Neural progenitor cell (in vitro differentiated cells): ENCODE measurements around the gene IGF2BP1. TPM values are rescaled to one million over a fixed set of nuclear protein-coding genes. Genes with fewer than 3 reads are reported as not detected.

Source experiments
- DNase-seq: peaks from one replicate; pipeline ENCODE4 v3.0.0-alpha.2; 2016; ENCODE audit warnings: low spot score
- H2AFZ ChIP-seq: fragments of 200-600 bp; sonication (generic); replicated peaks from 2 replicates; pipeline ENCODE4 v1.6.1; 2016; ENCODE audit warnings: antibody characterized with exemption
- H3F3A ChIP-seq: fragments of 200-600 bp; sonication (generic); 2 replicates; pipeline ENCODE4 v1.6.1; 2016; ENCODE audit warnings: antibody characterized with exemption, low read depth
- H3K27ac ChIP-seq: fragments of 200-600 bp; sonication (generic); 2 replicates; pipeline ENCODE4 v1.5.1; 2016; ENCODE audit warnings: mild to moderate bottlenecking
- H3K27me3 ChIP-seq: fragments of 200-600 bp; sonication (generic); 2 replicates; pipeline ENCODE4 v1.6.1; 2016; ENCODE audit warnings: mild to moderate bottlenecking, moderate library complexity
- H3K36me3 ChIP-seq: fragments of 200-600 bp; sonication (generic); 2 replicates; pipeline ENCODE4 v1.5.1; 2016
- H3K4me1 ChIP-seq: fragments of 200-600 bp; sonication (generic); 2 replicates; pipeline ENCODE4 v1.6.1; 2016; ENCODE audit warnings: mixed run types
- H3K4me2 ChIP-seq: fragments of 200-600 bp; sonication (generic); 2 replicates; pipeline ENCODE4 v1.6.1; 2016
- H3K4me3 ChIP-seq: fragments of 200-600 bp; sonication (generic); 2 replicates; pipeline ENCODE4 v1.5.1; 2016
- H3K79me2 ChIP-seq: fragments of 200-600 bp; sonication (generic); 2 replicates; pipeline ENCODE4 v1.6.1; 2016; ENCODE audit warnings: low read depth
- H3K9ac ChIP-seq: fragments of 200-600 bp; sonication (generic); 2 replicates; pipeline ENCODE4 v1.6.1; 2016
- H3K9me3 ChIP-seq: fragments of 200-600 bp; sonication (generic); 2 replicates; pipeline ENCODE4 v1.5.1; 2016; ENCODE audit warnings: low read depth
- H4K20me1 ChIP-seq: fragments of 200-600 bp; sonication (generic); 2 replicates; pipeline ENCODE4 v1.6.1; 2016; ENCODE audit warnings: low read depth
- H3K27ac Mint-ChIP-seq: 3 replicates; pipeline ENCODE4 v1.8.0; 2021; ENCODE audit warnings: mixed read lengths
- H3K27me3 Mint-ChIP-seq: 2 replicates; pipeline ENCODE4 v1.8.0; 2022; ENCODE audit warnings: low read depth, mild to moderate bottlenecking, inconsistent platforms, moderate library complexity, mixed read lengths; ENCODE audit not compliant: insufficient read depth
- H3K36me3 Mint-ChIP-seq: 3 replicates; pipeline ENCODE4 v1.8.0; 2021; ENCODE audit warnings: mixed read lengths
- H3K4me1 Mint-ChIP-seq: 3 replicates; pipeline ENCODE4 v1.8.0; 2021; ENCODE audit warnings: mixed read lengths
- H3K4me3 Mint-ChIP-seq: 3 replicates; pipeline ENCODE4 v1.8.0; 2021; ENCODE audit warnings: mild to moderate bottlenecking, moderate library complexity, mixed read lengths
- H3K9me3 Mint-ChIP-seq: 3 replicates; pipeline ENCODE4 v1.8.0; 2020; ENCODE audit warnings: mixed read lengths
- EZH2 ChIP-seq: fragments of 200-600 bp; sonication (generic); IDR thresholded peaks from 2 replicates; pipeline ENCODE4 v1.6.1; 2017; ENCODE audit warnings: antibody characterized with exemption, mild to moderate bottlenecking, moderate library complexity
- EZH2phosphoT487 ChIP-seq: fragments of 200-600 bp; sonication (generic); IDR thresholded peaks from 2 replicates; pipeline ENCODE4 v1.6.1; 2017; ENCODE audit warnings: antibody characterized with exemption
- total RNA-seq: library from RNA; depleted of rRNA; stranded (reverse); fragments of >200 nt; gene quantifications from 2 replicates; pipeline ENCODE4 v1.2.3, GENCODE V29; 2015; ENCODE audit warnings: low replicate concordance
- TF ChIP-seq, protein P1 (sequence below): fragments of 200-600 bp; sonication (generic); IDR thresholded peaks from 2 replicates; pipeline ENCODE4 v1.5.1; 2017; ENCODE audit warnings: antibody characterized with exemption, mild to moderate bottlenecking

The IGF2BP1 gene
- total RNA-seq, 1 donor from 2014 or later: 129 TPM

DNA sequence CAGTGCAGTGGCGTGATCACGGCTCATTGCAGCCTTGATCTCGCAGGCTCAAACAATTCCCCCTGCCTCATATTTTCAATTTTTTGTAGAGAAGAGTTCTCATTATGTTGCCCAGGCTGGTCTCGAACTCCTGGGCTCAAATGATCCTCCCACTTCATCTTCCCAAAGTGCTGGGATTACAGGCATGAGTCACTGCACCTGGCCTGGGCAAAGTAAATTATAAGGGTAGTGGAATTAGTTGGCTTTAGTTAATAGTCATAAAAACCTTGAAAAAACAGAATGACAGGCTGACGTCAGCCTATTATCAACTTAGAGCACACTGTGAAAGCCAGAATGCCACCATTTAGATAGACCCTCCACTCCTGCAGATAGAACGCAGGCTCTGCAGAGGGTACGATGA is 91.9 kb downstream of the IGF2BP1 start:
- H3K27me3 Mint-ChIP-seq: peaks cover 4% of the 10 kb centered on the region
- no peaks in the 10 kb centered on the region for H3K36me3 ChIP-seq
- H3K4me1 Mint-ChIP-seq: peaks cover 10% of the 10 kb centered on the region
- H4K20me1 ChIP-seq: no peaks in the 10 kb centered on the region
- no peak overlapping the region for H3K27ac ChIP-seq
- no peak overlapping the region for H3K4me2 ChIP-seq
- H2AFZ ChIP-seq: no peak overlapping the region
- no peaks in the 10 kb centered on the region for H3F3A ChIP-seq
- H3K4me3 ChIP-seq: no peak overlapping the region
- H3K9me3 ChIP-seq: no peaks in the 10 kb centered on the region
- H3K9me3 Mint-ChIP-seq: no peaks in the 10 kb centered on the region
- no peaks in the 10 kb centered on the region for H3K79me2 ChIP-seq
- no peak overlapping the region for H3K9ac ChIP-seq
- H3K27ac Mint-ChIP-seq: no peak overlapping the region
- TF ChIP-seq, protein P1, sequence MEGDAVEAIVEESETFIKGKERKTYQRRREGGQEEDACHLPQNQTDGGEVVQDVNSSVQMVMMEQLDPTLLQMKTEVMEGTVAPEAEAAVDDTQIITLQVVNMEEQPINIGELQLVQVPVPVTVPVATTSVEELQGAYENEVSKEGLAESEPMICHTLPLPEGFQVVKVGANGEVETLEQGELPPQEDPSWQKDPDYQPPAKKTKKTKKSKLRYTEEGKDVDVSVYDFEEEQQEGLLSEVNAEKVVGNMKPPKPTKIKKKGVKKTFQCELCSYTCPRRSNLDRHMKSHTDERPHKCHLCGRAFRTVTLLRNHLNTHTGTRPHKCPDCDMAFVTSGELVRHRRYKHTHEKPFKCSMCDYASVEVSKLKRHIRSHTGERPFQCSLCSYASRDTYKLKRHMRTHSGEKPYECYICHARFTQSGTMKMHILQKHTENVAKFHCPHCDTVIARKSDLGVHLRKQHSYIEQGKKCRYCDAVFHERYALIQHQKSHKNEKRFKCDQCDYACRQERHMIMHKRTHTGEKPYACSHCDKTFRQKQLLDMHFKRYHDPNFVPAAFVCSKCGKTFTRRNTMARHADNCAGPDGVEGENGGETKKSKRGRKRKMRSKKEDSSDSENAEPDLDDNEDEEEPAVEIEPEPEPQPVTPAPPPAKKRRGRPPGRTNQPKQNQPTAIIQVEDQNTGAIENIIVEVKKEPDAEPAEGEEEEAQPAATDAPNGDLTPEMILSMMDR: no peak
- TF ChIP-seq EZH2phosphoT487 (no peak), EZH2 (no peak)
- H3K4me3 Mint-ChIP-seq: no peak overlapping the region
- DNase-seq: no peak
- H3K4me1 ChIP-seq: no peaks in the 10 kb centered on the region
- H3K27me3 ChIP-seq: no peaks in the 10 kb centered on the region
- no peaks in the 10 kb centered on the region for H3K36me3 Mint-ChIP-seq

DNA sequence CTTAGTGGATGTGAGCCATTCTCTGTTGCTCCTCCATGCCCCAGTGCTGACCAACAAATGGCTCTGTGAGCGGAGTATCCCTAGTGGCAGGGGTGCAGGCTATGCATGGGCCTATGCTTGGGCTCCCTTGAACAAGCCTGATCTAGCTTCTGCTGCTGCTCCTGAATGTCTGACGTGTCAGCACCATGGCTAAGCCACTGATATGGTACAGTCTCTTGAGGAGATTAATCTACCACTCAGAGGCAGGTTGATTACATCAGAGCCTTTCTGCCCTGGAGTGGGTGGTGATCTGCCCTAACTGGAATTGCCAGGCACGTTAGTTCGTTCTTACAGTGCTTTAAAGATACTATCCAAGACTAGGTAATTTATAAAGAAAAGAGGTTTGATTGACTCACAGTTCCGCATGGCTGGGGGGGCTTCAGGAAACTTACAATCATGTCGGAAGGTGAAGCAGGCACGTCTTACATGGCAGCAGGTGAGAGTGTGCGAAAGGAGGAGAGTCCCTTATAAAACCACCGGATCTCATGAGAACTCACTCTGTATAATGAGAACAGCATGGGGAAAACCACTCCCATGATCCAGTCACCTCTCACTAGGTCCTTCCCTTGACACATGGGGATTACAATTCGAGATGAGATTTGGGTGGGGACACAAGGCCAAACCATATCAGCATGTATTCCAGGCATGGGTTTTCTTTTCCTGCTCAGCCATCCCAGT is 93.9 kb downstream of the IGF2BP1 start:
- Histone ChIP-seq H3K9ac (no peak overlapping the region), H3K27ac (no peak overlapping the region), H3K4me2 (no peak overlapping the region), H3K4me3 (no peak overlapping the region), H3K36me3 (no peaks in the 10 kb centered on the region), H2AFZ (no peak overlapping the region), H3F3A (no peaks in the 10 kb centered on the region), H3K27me3 (no peaks in the 10 kb centered on the region), H3K4me1 (no peaks in the 10 kb centered on the region), H3K9me3 (no peaks in the 10 kb centered on the region), H4K20me1 (no peaks in the 10 kb centered on the region), H3K79me2 (no peaks in the 10 kb centered on the region)
- H3K36me3 Mint-ChIP-seq: no peaks in the 10 kb centered on the region
- H3K27me3 Mint-ChIP-seq: peaks cover 4% of the 10 kb centered on the region
- no peak for DNase-seq
- no peak overlapping the region for H3K27ac Mint-ChIP-seq
- H3K4me3 Mint-ChIP-seq: no peak overlapping the region
- H3K9me3 Mint-ChIP-seq: no peaks in the 10 kb centered on the region
- peaks cover 10% of the 10 kb centered on the region for H3K4me1 Mint-ChIP-seq
- TF ChIP-seq, protein P1: no peak

DNA sequence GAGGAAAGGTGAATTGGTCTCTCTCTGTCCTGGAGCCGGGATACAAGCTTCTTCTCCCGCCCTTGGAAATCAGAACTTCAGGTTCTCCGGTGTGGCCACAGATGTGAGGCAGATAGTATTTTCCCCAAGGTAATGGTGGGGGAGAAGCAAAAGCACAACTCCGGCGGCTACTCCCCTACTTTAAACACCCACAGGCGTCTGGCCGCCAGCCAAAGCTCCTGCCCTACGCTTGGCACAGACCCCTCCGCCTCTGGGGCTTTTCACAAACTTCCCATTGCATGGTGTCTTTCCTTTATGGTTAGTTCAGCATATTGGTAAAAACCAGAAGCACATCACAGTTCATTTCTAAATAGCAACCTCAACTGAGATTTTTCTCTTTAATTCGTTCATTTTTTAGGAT is 95.9 kb downstream of the IGF2BP1 start:
- no peak for DNase-seq
- Mint-ChIP-seq H3K4me3 (no peak overlapping the region), H3K27ac (no peak overlapping the region), H3K4me1 (no peaks in the 10 kb centered on the region), H3K36me3 (no peaks in the 10 kb centered on the region), H3K9me3 (no peaks in the 10 kb centered on the region), H3K27me3 (peaks cover 2% of the 10 kb centered on the region)
- H2AFZ ChIP-seq: no peak overlapping the region
- no peak overlapping the region for H3K9ac ChIP-seq
- TF ChIP-seq EZH2phosphoT487 (no peak), EZH2 (no peak)
- TF ChIP-seq, protein P1: no peak
- H3K79me2 ChIP-seq: no peaks in the 10 kb centered on the region
- H3K27me3 ChIP-seq: no peaks in the 10 kb centered on the region
- no peak overlapping the region for H3K27ac ChIP-seq
- no peaks in the 10 kb centered on the region for H3K4me1 ChIP-seq
- no peaks in the 10 kb centered on the region for H3F3A ChIP-seq
- H3K4me2 ChIP-seq: no peak overlapping the region
- H3K4me3 ChIP-seq: no peak overlapping the region
- no peaks in the 10 kb centered on the region for H3K36me3 ChIP-seq
- H3K9me3 ChIP-seq: no peaks in the 10 kb centered on the region
- no peaks in the 10 kb centered on the region for H4K20me1 ChIP-seq
